ENCODE measurements around the gene CD93.

CD93 gene

DNA sequence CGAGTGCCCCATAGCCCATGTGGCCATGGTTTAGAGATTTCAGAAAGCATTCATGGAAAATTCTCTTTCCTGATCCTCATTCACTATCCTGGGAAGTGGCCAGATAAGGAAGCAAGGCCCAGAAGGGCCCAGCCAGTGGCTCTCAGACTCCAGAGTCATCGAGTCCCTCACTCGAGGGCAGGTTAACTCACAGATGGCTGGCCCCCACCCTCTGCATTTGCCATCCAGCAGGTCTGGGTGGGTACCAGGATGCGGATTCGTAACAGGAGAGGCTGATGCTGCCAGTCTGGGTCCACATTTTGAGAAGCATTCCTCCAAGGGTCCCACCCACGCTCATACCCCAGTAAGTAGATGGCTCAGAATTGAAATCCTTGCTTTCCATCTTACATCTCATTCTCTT lies 54.8 kb downstream of the CD93 start:
- H3K27me3 ChIP-seq (ENCODE audit: control insufficient read depth, insufficient read depth, low read length) = no peaks in the 10 kb centered on the region
- H3K4me2 ChIP-seq (ENCODE audit: low read length) = no peak overlapping the region
- H3K9ac ChIP-seq = no peak overlapping the region
- H3K27ac ChIP-seq = no peak overlapping the region
- H3K4me1 ChIP-seq = no peaks in the 10 kb centered on the region
- no peak overlapping the region for H2AFZ ChIP-seq
- no peaks in the 10 kb centered on the region for H3K36me3 ChIP-seq (ENCODE audit: control insufficient read depth, insufficient read depth, low read length)
- H3K79me2 ChIP-seq = no peaks in the 10 kb centered on the region
- no peak overlapping the region for H3K4me3 ChIP-seq (ENCODE audit: low read depth, low read length)
- TF ChIP-seq CTCF (IDR thresholded peaks at IDR 0.05) = no peak
- no peaks in the 10 kb centered on the region for H3K9me3 ChIP-seq (ENCODE audit: control insufficient read depth, low read length)
